HEK293 (cell line): ENCODE measurements around the gene RAI14.

ENCODE experiments used
- CTCF ChIP-seq: fragments of 450-650 bp; formaldehyde crosslinking; IDR thresholded peaks from 2 replicates; pipeline ENCODE4 v1.5.1; 2016; ENCODE audit warnings: missing biosample characterization, missing genetic modification characterization
- ZSCAN23 ChIP-seq: fragments of 450-650 bp; formaldehyde crosslinking; IDR thresholded peaks from 2 replicates; pipeline ENCODE4 v1.5.1; 2016; ENCODE audit warnings: missing biosample characterization, missing genetic modification characterization

GRCh38 chr5:34651791-34652190, 4.3 kb upstream of the RAI14 start:
- TF ChIP-seq CTCF (tag by site-specific recombination) = no peak
- no peak for TF ChIP-seq ZSCAN23 (tag by site-specific recombination)
